IMR-90 (cell line): Measurements from ENCODE around the gene TSPAN17. TPM values are rescaled to one million over a fixed set of nuclear protein-coding genes. Genes with fewer than 3 reads are reported as not detected.

Source experiments
- ATAC-seq: fragments of 200-7000 bp; cut with Tn5 transposase; 2 replicates; pipeline ENCODE4 v1.9.1; 2020; ENCODE audit warnings: low read depth, mild to moderate bottlenecking, moderate library complexity
- BruUV-seq: library from RNA; stranded (reverse); fragments of 400-500 nt; replicated peaks from 2 replicates; lab custom pipeline; 2021; lab: Mats Ljungman, UMichigan
- CTCF ChIA-PET: fragments of 300-600 bp; formaldehyde crosslinking; extraction: SDS; loops from one replicate; lab custom pipeline; 2021; ENCODE audit warnings: antibody characterized with exemption; lab: Yijun Ruan, JAX
- POLR2A ChIA-PET: fragments of 300-600 bp; sonication (Branson Sonifier 250); formaldehyde crosslinking; loops from one replicate; lab custom pipeline; 2022; ENCODE audit warnings: antibody characterized with exemption; ENCODE audit not compliant: unreplicated experiment; lab: Charles Lee
- DNase-seq: peaks from one replicate; pipeline ENCODE4 v3.0.0; 2013
- H2AFZ ChIP-seq: replicated peaks from 2 replicates; pipeline ENCODE3; 2013; ENCODE audit warnings: low read length, mild to moderate bottlenecking; ENCODE audit not compliant: poor library complexity
- H2AK5ac ChIP-seq: 2 replicates; pipeline ENCODE4 v1.6.1; 2013; ENCODE audit warnings: low read depth, low read length, inconsistent platforms
- H2AK9ac ChIP-seq: replicated peaks from 2 replicates; pipeline ENCODE3; 2013; ENCODE audit warnings: mild to moderate bottlenecking, low read depth, low read length, moderate library complexity; ENCODE audit not compliant: poor library complexity
- H2BK120ac ChIP-seq: 2 replicates; pipeline ENCODE4 v1.6.1; 2013; ENCODE audit warnings: low read depth, low read length, inconsistent platforms
- H2BK15ac ChIP-seq: 3 replicates; pipeline ENCODE4 v1.6.1; 2013; ENCODE audit warnings: low read depth, low read length, inconsistent platforms
- H2BK20ac ChIP-seq: 2 replicates; pipeline ENCODE4 v1.6.1; 2013; ENCODE audit warnings: low read depth, mild to moderate bottlenecking, inconsistent platforms, low read length, moderate library complexity
- H2BK5ac ChIP-seq: 2 replicates; pipeline ENCODE4 v1.6.1; 2013; ENCODE audit warnings: mild to moderate bottlenecking, low read depth, low read length, inconsistent platforms; ENCODE audit not compliant: poor library complexity, severe bottlenecking
- H3K14ac ChIP-seq: replicated peaks from 2 replicates; pipeline ENCODE4 v1.6.1; 2013; ENCODE audit warnings: low read depth, low read length, inconsistent platforms
- H3K18ac ChIP-seq: 2 replicates; pipeline ENCODE4 v1.6.1; 2013; ENCODE audit warnings: low read depth, low read length, control low read depth
- H3K23ac ChIP-seq: 2 replicates; pipeline ENCODE4 v1.6.1; 2013; ENCODE audit warnings: low read depth, low read length, inconsistent platforms
- H3K27ac ChIP-seq: 2 replicates; pipeline ENCODE4 v1.5.1; 2013; ENCODE audit warnings: mild to moderate bottlenecking, control low read depth, low read length; ENCODE audit not compliant: insufficient read depth
- H3K27me3 ChIP-seq: 2 replicates; pipeline ENCODE4 v1.6.1; 2013; ENCODE audit warnings: low read length; ENCODE audit not compliant: control insufficient read depth, insufficient read depth
- H3K36me3 ChIP-seq: 2 replicates; pipeline ENCODE4 v1.6.1; 2013; ENCODE audit warnings: low read length, mixed read lengths; ENCODE audit not compliant: control insufficient read depth, insufficient read depth
- H3K4ac ChIP-seq: 2 replicates; pipeline ENCODE4 v1.6.1; 2013; ENCODE audit warnings: low read depth, low read length, inconsistent platforms
- H3K4me1 ChIP-seq: 2 replicates; pipeline ENCODE4 v1.6.1; 2013; ENCODE audit warnings: low read length, mixed read lengths; ENCODE audit not compliant: control insufficient read depth, insufficient read depth
- H3K4me2 ChIP-seq: 2 replicates; pipeline ENCODE4 v1.6.1; 2013; ENCODE audit warnings: low read depth, mild to moderate bottlenecking, control low read depth, low read length, moderate library complexity
- H3K4me3 ChIP-seq: 2 replicates; pipeline ENCODE4 v1.5.1; 2013; ENCODE audit warnings: low read depth, mild to moderate bottlenecking, control low read depth, low read length, moderate library complexity; ENCODE audit not compliant: insufficient read depth
- H3K56ac ChIP-seq: 2 replicates; pipeline ENCODE4 v1.6.1; 2013; ENCODE audit warnings: low read length, inconsistent platforms; ENCODE audit not compliant: insufficient read depth; ENCODE audit errors: extremely low read depth
- H3K79me1 ChIP-seq, 2 experiments: 2 replicates each; pipeline ENCODE4 v1.6.1; 2013; ENCODE audit warnings: low read length in 2 of 2, inconsistent platforms in 1 of 2, low read depth in 1 of 2
- H3K9ac ChIP-seq: 2 replicates; pipeline ENCODE4 v1.6.1; 2013; ENCODE audit warnings: low read depth, low read length, control low read depth
- H3K9me1 ChIP-seq: 2 replicates; pipeline ENCODE4 v1.6.1; 2013; ENCODE audit warnings: low read length, inconsistent platforms; ENCODE audit not compliant: insufficient read depth
- H3K9me3 ChIP-seq: 2 replicates; pipeline ENCODE4 v1.6.1; 2013; ENCODE audit warnings: low read length; ENCODE audit not compliant: control insufficient read depth, insufficient read depth
- H4K20me1 ChIP-seq: 2 replicates; pipeline ENCODE4 v1.6.1; 2013; ENCODE audit warnings: low read length, inconsistent platforms; ENCODE audit not compliant: insufficient read depth
- H4K5ac ChIP-seq: 2 replicates; pipeline ENCODE4 v1.6.1; 2013; ENCODE audit warnings: mild to moderate bottlenecking, low read depth, low read length, control low read depth
- H4K8ac ChIP-seq, 2 experiments: 2 replicates each; pipeline ENCODE4 v1.6.1; 2013; ENCODE audit warnings: low read depth in 2 of 2, low read length in 2 of 2, control low read depth in 1 of 2, inconsistent platforms in 1 of 2
- H4K91ac ChIP-seq: 2 replicates; pipeline ENCODE4 v1.6.1; 2013; ENCODE audit warnings: low read depth, low read length, inconsistent platforms; ENCODE audit not compliant: insufficient read depth
- CEBPB ChIP-seq: IDR thresholded peaks from 2 replicates; pipeline ENCODE4 v1.6.1; 2012; ENCODE audit warnings: low read depth, low read length, improper control_type of control experiment
- MAZ ChIP-seq: IDR thresholded peaks from 2 replicates; pipeline ENCODE4 v1.6.1; 2012; ENCODE audit warnings: low read depth, mild to moderate bottlenecking, low read length, improper control_type of control experiment, moderate library complexity, borderline replicate concordance
- MXI1 ChIP-seq: IDR thresholded peaks from 2 replicates; pipeline ENCODE4 v1.6.1; 2012; ENCODE audit warnings: low read depth, mild to moderate bottlenecking, low read length, moderate library complexity, borderline replicate concordance
- NFE2L2 ChIP-seq: fragments of 150-350 bp; IDR thresholded peaks from 2 replicates; pipeline ENCODE4 v1.6.1; 2016; ENCODE audit warnings: low read depth, mild to moderate bottlenecking, low read length
- RCOR1 ChIP-seq: IDR thresholded peaks from 2 replicates; pipeline ENCODE4 v1.6.1; 2012; ENCODE audit warnings: mild to moderate bottlenecking, low read length, improper control_type of control experiment; ENCODE audit not compliant: insufficient replicate concordance
- RFX5 ChIP-seq: IDR thresholded peaks from 2 replicates; pipeline ENCODE4 v1.8.0; 2012; ENCODE audit warnings: low read depth, mild to moderate bottlenecking, low read length, moderate library complexity
- WGBS, 2 experiments: methylation state at CpG; one replicate each; pipeline versions ENCODE4 v1.1.5 to v1.1.7; 2013; ENCODE audit warnings: missing lambda C conversion rate in 2 of 2; ENCODE audit not compliant: insufficient read length in 1 of 2; ENCODE audit errors: extremely low coverage in 2 of 2; 5-methylcytosine and 5-hydroxymethylcytosine counted together
- dilution Hi-C: fragments of 300-500 bp; cut with HindIII; formaldehyde crosslinking; loops from one replicate; pipeline ENCODE4 v1.14.3; 2018; ENCODE audit warnings: low sequenced_read_pairs; ENCODE audit not compliant: unreplicated experiment
- in situ Hi-C: fragments of 300-500 bp; cut with MboI; formaldehyde crosslinking; loops from 3 replicates; pipeline ENCODE4 v1.14.3; 2019; ENCODE audit warnings: low sequenced_read_pairs, inconsistent platforms, mixed read lengths
- intact Hi-C: fragments of 100-400 bp; cut with micrococcal nuclease; formaldehyde crosslinking; loops from 2 replicates; pipeline ENCODE4 v1.10.0; 2022
- polyA plus RNA-seq, 3 experiments: library from polyadenylated mRNA; depleted of rRNA; stranded (reverse); fragments of >200 nt; gene quantifications; 2 replicates each; pipeline ENCODE4 v1.2.3, GENCODE V29; 2012; ENCODE audit warnings: low replicate concordance in 1 of 3
- total RNA-seq: library from RNA; depleted of rRNA; stranded (reverse); fragments of >200 nt; gene quantifications from 2 replicates; pipeline ENCODE4 v1.2.3, GENCODE V29; 2012

Gene TSPAN17
- total and polyA plus RNA-seq, 2 of the 4 experiments (the other 2 are of a cell fraction) = 34.2 to 41.6 TPM

DNA sequence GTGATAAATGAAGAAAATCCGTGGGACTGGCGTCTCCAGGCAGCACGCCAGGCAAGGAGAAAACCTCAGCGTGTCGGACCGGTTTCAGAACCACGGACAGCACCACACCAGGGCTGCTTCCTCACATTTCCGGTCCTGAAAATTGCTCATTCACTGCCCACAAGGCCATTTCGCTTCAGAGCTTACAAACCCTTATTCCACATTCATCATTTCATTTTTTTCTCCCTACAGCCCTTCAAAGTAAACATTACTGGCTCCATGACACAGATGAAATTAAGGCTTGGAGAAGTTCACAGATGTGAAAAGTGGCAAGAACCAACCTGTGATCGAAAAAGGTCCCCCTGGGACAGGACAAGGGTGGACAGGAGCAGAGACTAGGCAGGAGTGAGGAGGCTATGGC lies 35.8 kb upstream of the TSPAN17 start:
- dilution Hi-C loops = no loop called here
- H3K9ac ChIP-seq = no peak overlapping the region
- POLR2A ChIA-PET = no interaction called here
- no peak overlapping the region for H3K14ac ChIP-seq
- in situ Hi-C loops = no loop called here
- ATAC-seq = no peak
- peaks cover 25% of the 10 kb centered on the region for H3K4me1 ChIP-seq
- no peak overlapping the region for H3K56ac ChIP-seq
- H3K4me2 ChIP-seq = no peak overlapping the region
- peaks cover 38% of the 10 kb centered on the region for H3K9me1 ChIP-seq
- no peaks in the 10 kb centered on the region for H3K9me3 ChIP-seq
- no peak overlapping the region for H2AK9ac ChIP-seq
- CTCF ChIA-PET = no interaction called here
- H3K4ac ChIP-seq = no peak overlapping the region
- WGBS, 2 experiments = 2% methylated on average over 7 of the region's 10 CpGs; no CpG with 5 or more reads in 1 of the 2 experiments
- BruUV-seq = no TSS peak
- H2BK20ac ChIP-seq = no peak overlapping the region
- H3K36me3 ChIP-seq = no peaks in the 10 kb centered on the region
- no peak overlapping the region for H2AK5ac ChIP-seq
- H3K79me1 ChIP-seq = peaks cover 4 to 31% of the 10 kb centered on the region in 2 experiments; a peak in 3 of 4 replicates
- H4K8ac ChIP-seq = no peak overlapping the region
- intact Hi-C loops = no loop called here
- H3K27me3 ChIP-seq = no peaks in the 10 kb centered on the region
- H3K4me3 ChIP-seq = no peak overlapping the region
- no peak overlapping the region for H3K27ac ChIP-seq
- H2BK120ac ChIP-seq = no peak overlapping the region
- peak; percentile 91 for DNase-seq
- H3K23ac ChIP-seq = no peak overlapping the region
- peaks cover 19% of the 10 kb centered on the region for H4K20me1 ChIP-seq
- H2BK15ac ChIP-seq = no peak overlapping the region
- no peak overlapping the region for H2BK5ac ChIP-seq
- H4K91ac ChIP-seq = no peak overlapping the region
- H3K18ac ChIP-seq = no peak overlapping the region
- no peak overlapping the region for H2AFZ ChIP-seq
- TF ChIP-seq RCOR1 = peak; percentile 89
- peak; percentile 99 for TF ChIP-seq MXI1
- peak; percentile 59; the same call in 1 of the 2 replicates for TF ChIP-seq NFE2L2
- no peak for TF ChIP-seq RFX5
- TF ChIP-seq CEBPB = no peak
- TF ChIP-seq MAZ = peak; percentile 37; the same call in 1 of the 2 replicates
- no peak overlapping the region for H4K5ac ChIP-seq
